ENCODE data around the gene ADRB2.

DNA sequence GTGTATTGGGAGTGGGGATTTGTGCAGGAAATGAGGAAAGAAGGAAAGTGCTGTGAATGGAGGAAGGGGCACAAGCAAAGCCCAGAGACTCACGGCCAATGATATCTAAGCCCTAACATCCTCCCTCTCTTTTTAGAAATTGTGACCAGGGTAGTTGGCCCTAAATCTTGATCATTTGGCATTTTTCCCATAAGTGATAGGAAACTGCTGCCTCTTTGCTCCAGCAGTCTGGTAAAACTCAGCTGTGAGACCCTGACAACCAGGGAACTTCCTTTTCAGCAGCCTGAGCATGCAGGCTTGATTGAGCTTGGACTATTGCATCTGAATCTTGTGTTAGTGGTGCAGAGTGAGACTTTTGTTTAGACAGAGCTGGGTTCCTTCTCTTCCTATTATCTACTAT is 9.6 kb upstream of the ADRB2 start:
- TF ChIP-seq, protein P1, sequence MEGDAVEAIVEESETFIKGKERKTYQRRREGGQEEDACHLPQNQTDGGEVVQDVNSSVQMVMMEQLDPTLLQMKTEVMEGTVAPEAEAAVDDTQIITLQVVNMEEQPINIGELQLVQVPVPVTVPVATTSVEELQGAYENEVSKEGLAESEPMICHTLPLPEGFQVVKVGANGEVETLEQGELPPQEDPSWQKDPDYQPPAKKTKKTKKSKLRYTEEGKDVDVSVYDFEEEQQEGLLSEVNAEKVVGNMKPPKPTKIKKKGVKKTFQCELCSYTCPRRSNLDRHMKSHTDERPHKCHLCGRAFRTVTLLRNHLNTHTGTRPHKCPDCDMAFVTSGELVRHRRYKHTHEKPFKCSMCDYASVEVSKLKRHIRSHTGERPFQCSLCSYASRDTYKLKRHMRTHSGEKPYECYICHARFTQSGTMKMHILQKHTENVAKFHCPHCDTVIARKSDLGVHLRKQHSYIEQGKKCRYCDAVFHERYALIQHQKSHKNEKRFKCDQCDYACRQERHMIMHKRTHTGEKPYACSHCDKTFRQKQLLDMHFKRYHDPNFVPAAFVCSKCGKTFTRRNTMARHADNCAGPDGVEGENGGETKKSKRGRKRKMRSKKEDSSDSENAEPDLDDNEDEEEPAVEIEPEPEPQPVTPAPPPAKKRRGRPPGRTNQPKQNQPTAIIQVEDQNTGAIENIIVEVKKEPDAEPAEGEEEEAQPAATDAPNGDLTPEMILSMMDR (IDR thresholded peaks at IDR 0.05) = no peak
- no peak for TF ChIP-seq POLR2A (IDR thresholded peaks at IDR 0.05)
- no peak for TF ChIP-seq EP300 (IDR thresholded peaks at IDR 0.05)
- TF ChIP-seq POLR2AphosphoS5 (IDR thresholded peaks at IDR 0.05) = no peak

Data from stomach (tissue), 4 donors.